Smooth muscle cell (in vitro differentiated cells): ENCODE results near the gene TRIM16. TPM values are rescaled to one million over a fixed set of nuclear protein-coding genes. Genes with fewer than 3 reads are reported as not detected.
"Not testable (repeated sequence)": the region's sequence is repeated elsewhere in the genome, so short reads cannot be mapped to it uniquely, and the experiment has no call there.

Source experiments
- DNase-seq: peaks from one replicate; lab custom pipeline; 2025; ENCODE audit not compliant: unreplicated experiment; lab: John Stamatoyannopoulos, UW
- H2AFZ ChIP-seq: fragments of 200-600 bp; sonication (generic); 2 replicates; pipeline ENCODE4 v1.6.0; 2016; ENCODE audit warnings: antibody characterized with exemption, low read depth, mild to moderate bottlenecking
- H3F3A ChIP-seq: fragments of 200-600 bp; sonication (generic); 2 replicates; pipeline ENCODE4 v1.6.0; 2017; ENCODE audit warnings: antibody characterized with exemption, low read depth
- H3K27ac ChIP-seq: fragments of 200-600 bp; sonication (generic); 2 replicates; pipeline ENCODE4 v1.5.1; 2016; ENCODE audit warnings: low read depth, mild to moderate bottlenecking
- H3K27me3 ChIP-seq: fragments of 200-600 bp; sonication (generic); 2 replicates; pipeline ENCODE4 v1.6.1; 2016; ENCODE audit warnings: low read depth, mild to moderate bottlenecking
- H3K36me3 ChIP-seq: fragments of 200-600 bp; sonication (generic); 2 replicates; pipeline ENCODE4 v1.5.1; 2016; ENCODE audit warnings: low read depth
- H3K4me1 ChIP-seq: fragments of 200-600 bp; sonication (generic); 2 replicates; pipeline ENCODE4 v1.5.1; 2016; ENCODE audit warnings: low read depth
- H3K4me2 ChIP-seq: fragments of 200-600 bp; sonication (generic); 2 replicates; pipeline ENCODE4 v1.6.0; 2016; ENCODE audit warnings: mild to moderate bottlenecking
- H3K4me3 ChIP-seq: fragments of 200-600 bp; sonication (generic); 2 replicates; pipeline ENCODE4 v1.5.1; 2016; ENCODE audit warnings: mild to moderate bottlenecking
- H3K79me2 ChIP-seq: fragments of 200-600 bp; sonication (generic); 2 replicates; pipeline ENCODE4 v1.6.0; 2016; ENCODE audit warnings: low read depth, mild to moderate bottlenecking
- H3K9ac ChIP-seq: fragments of 200-600 bp; sonication (generic); 2 replicates; pipeline ENCODE4 v1.6.0; 2016; ENCODE audit warnings: low read depth
- H3K9me3 ChIP-seq: fragments of 200-600 bp; sonication (generic); replicated peaks from 2 replicates; pipeline ENCODE4 v1.5.1; 2016; ENCODE audit warnings: low read depth
- H4K20me1 ChIP-seq: fragments of 200-600 bp; sonication (generic); 2 replicates; pipeline ENCODE4 v1.6.0; 2016; ENCODE audit warnings: low read depth
- WGBS: methylation state at CpG from one replicate; pipeline ENCODE4 v1.1.7; 2016; ENCODE audit warnings: low lambda C conversion rate; 5-methylcytosine and 5-hydroxymethylcytosine counted together
- polyA plus RNA-seq: library from polyadenylated mRNA; unstranded; fragments of >200 nt; fragmentation: Nextera tagmentation; extraction: Ambion mirVana; gene quantifications from 2 replicates; pipeline ENCODE4 v1.2.1, GENCODE V29; 2016
- total RNA-seq: library from RNA; depleted of rRNA; stranded (reverse); fragments of >200 nt; gene quantifications from 2 replicates; pipeline ENCODE4 v1.2.3, GENCODE V29; 2014
- TF ChIP-seq, protein P1 (sequence below): fragments of 200-600 bp; sonication (generic); IDR thresholded peaks from 2 replicates; pipeline ENCODE4 v1.5.1; 2017; ENCODE audit warnings: borderline replicate concordance, mild to moderate bottlenecking, antibody characterized with exemption; ENCODE audit not compliant: insufficient read depth, poor library complexity, severe bottlenecking

Gene TRIM16
- total and polyA plus RNA-seq, 2 experiments from 2014 or later = 20.7 to 29.7 TPM

DNA sequence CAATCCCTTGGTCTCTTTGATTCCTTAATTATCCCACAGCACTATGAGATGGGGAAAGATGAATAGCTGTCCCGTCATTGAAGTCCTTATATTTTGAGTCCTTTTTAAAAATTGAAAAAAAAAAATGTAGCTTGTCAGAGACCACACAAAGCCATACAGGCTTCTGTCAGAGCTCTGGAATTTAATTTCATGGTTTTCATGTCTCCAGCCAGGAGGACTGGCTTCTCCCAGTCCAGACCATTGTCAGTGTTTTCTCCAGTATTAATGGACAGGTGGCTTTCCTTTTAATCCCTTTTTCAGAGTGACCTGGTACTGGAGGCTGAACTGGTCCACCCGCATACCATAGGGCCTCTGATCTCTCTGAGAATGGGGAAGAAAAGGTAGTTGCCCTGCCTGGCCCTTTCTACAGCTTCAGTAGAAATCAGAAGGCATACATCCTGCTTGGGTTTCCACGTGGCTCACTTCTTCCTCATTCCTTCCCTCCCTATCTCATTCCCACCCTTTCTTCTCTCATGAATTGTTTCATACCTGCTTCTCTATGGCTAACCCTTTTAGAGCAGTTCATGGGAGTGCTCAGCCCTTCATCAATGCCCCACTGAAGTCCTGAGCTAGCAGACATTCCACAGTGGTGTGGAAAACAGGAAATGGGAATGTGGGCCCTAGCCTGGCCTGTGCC lies 29.1 kb downstream of the TRIM16 start:
- H3F3A ChIP-seq = peaks cover 3% of the 10 kb centered on the region
- H3K27me3 ChIP-seq = no peaks in the 10 kb centered on the region
- WGBS = 38% methylated on average over 3 of the region's 3 CpGs
- H3K27ac ChIP-seq = peak overlapping the region; percentile 60
- TF ChIP-seq, protein P1, sequence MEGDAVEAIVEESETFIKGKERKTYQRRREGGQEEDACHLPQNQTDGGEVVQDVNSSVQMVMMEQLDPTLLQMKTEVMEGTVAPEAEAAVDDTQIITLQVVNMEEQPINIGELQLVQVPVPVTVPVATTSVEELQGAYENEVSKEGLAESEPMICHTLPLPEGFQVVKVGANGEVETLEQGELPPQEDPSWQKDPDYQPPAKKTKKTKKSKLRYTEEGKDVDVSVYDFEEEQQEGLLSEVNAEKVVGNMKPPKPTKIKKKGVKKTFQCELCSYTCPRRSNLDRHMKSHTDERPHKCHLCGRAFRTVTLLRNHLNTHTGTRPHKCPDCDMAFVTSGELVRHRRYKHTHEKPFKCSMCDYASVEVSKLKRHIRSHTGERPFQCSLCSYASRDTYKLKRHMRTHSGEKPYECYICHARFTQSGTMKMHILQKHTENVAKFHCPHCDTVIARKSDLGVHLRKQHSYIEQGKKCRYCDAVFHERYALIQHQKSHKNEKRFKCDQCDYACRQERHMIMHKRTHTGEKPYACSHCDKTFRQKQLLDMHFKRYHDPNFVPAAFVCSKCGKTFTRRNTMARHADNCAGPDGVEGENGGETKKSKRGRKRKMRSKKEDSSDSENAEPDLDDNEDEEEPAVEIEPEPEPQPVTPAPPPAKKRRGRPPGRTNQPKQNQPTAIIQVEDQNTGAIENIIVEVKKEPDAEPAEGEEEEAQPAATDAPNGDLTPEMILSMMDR = no peak
- no peak overlapping the region for H3K4me3 ChIP-seq
- H3K4me2 ChIP-seq = peak overlapping the region; percentile 35
- H3K36me3 ChIP-seq = no peaks in the 10 kb centered on the region
- peak overlapping the region; percentile 50 for H3K9ac ChIP-seq
- no peaks in the 10 kb centered on the region for H3K9me3 ChIP-seq
- peak overlapping the region; percentile 42 for H2AFZ ChIP-seq
- H4K20me1 ChIP-seq = no peaks in the 10 kb centered on the region
- DNase-seq = no peak
- peaks cover 22% of the 10 kb centered on the region for H3K4me1 ChIP-seq
- H3K79me2 ChIP-seq = peaks cover 8% of the 10 kb centered on the region

DNA sequence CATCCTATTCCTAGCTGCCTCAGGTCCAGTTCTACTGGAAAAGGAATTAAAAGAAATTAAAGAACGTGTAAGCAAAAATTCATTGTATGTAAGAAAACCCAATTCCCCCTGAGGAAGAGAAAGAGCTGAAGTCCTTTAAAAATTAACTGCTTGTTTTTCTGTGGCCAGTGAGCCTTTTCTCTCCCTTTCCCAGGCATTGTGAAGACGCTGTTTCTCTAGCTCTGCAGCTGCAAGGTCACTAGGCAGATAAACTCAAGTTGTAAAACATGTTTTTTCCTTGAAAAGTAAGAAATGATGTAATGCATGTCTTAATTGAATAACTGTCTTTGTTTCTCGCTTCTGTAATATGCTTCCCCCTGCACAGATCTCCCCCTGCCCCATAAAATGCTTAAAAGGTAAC lies 29.7 kb downstream of the TRIM16 start:
- H3K79me2 ChIP-seq = peaks cover 12% of the 10 kb centered on the region
- H2AFZ ChIP-seq, H3F3A ChIP-seq, H3K36me3 ChIP-seq, H4K20me1 ChIP-seq, H3K27me3 ChIP-seq, DNase-seq, H3K4me3 ChIP-seq, H3K9me3 ChIP-seq: not testable (repeated sequence)
- H3K9ac ChIP-seq = peak overlapping the region; percentile 50
- WGBS = 21% methylated on average over 3 of the region's 3 CpGs
- H3K4me1 ChIP-seq = peaks cover 22% of the 10 kb centered on the region
- peak overlapping the region; percentile 35 for H3K4me2 ChIP-seq
- peak overlapping the region; percentile 60 for H3K27ac ChIP-seq

DNA sequence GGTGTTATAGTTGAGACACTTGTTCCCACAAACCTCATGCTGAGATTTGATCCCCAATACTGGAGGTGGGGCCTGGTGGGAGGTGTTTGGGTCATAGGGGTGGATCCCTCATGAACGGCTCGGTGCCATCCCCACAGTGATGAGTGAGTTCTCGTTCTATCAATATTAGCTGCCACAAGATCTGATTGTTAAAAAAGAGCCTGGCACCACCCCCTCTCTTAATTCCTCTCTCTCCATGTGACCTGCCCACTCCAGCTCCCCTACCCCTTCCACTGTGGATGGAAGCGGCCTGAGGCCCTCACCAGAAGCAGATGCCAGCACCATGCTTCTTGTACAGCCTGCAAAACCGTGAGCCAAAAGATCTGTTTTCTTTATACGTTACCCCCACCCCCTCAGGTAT lies 31.2 kb downstream of the TRIM16 start:
- no peaks in the 10 kb centered on the region for H4K20me1 ChIP-seq
- H3K4me1 ChIP-seq = peaks cover 22% of the 10 kb centered on the region
- no peaks in the 10 kb centered on the region for H3K9me3 ChIP-seq
- H3F3A ChIP-seq = peaks cover 3% of the 10 kb centered on the region
- no peak overlapping the region for H3K4me2 ChIP-seq
- WGBS = 94% methylated on average over 6 of the region's 6 CpGs
- H3K27ac ChIP-seq = peak overlapping the region; percentile 60
- no peaks in the 10 kb centered on the region for H3K27me3 ChIP-seq
- H3K79me2 ChIP-seq = peaks cover 17% of the 10 kb centered on the region
- H3K9ac ChIP-seq = no peak overlapping the region
- no peak for DNase-seq
- H3K36me3 ChIP-seq = no peaks in the 10 kb centered on the region
- H3K4me3 ChIP-seq = no peak overlapping the region
- TF ChIP-seq, protein P1 = no peak
- H2AFZ ChIP-seq = no peak overlapping the region

DNA sequence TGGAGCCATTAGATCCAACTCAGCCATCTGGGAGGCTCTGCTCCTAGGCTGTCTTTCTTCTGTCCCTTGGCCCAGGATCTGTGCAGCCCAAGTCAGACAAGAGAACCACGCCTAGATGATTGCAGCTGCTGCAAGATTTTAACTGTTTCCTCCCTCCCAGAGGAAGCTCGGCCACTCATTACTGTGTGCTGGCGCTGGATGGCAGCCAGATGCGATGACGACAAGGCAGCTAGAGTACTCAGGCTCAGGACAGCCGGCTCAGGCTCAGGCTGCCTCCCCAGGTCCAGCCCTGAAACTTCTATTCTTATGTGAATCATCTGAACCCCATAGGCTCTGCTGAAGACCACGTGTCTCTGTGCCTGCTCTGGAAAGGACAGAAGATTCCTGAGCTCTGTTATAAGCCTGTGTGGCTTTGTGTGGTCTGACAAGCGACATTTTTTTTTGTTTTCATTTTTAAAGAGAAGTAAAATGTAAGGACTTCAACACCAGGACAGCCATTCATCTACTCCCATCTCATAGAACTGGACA lies 32.5 kb downstream of the TRIM16 start:
- H3K9ac ChIP-seq = peak overlapping the region; percentile 64
- peaks cover 17% of the 10 kb centered on the region for H3K79me2 ChIP-seq
- H3K9me3 ChIP-seq = no peaks in the 10 kb centered on the region
- peak overlapping the region; percentile 79 for H3K27ac ChIP-seq
- 3% methylated on average over 8 of the region's 8 CpGs for WGBS
- H3K36me3 ChIP-seq = no peaks in the 10 kb centered on the region
- H3F3A ChIP-seq = peaks cover 3% of the 10 kb centered on the region
- no peak overlapping the region for H2AFZ ChIP-seq
- peak overlapping the region; percentile 49 for H3K4me3 ChIP-seq
- no peaks in the 10 kb centered on the region for H4K20me1 ChIP-seq
- peaks cover 22% of the 10 kb centered on the region for H3K4me1 ChIP-seq
- TF ChIP-seq, protein P1 = no peak
- peak overlapping the region; percentile 86 for H3K4me2 ChIP-seq
- H3K27me3 ChIP-seq = no peaks in the 10 kb centered on the region
- DNase-seq = peak; percentile 63
